DOHH2 (cell line): ENCODE data around the gene CDC42BPA.

Experiments used
- CTCF ChIP-seq: fragments of 200-600 bp; sonication (generic); IDR thresholded peaks from one replicate; pipeline ENCODE4 v1.5.1; 2014; ENCODE audit warnings: antibody characterized with exemption, mild to moderate bottlenecking, low read depth, low read length; ENCODE audit not compliant: poor library complexity, severe bottlenecking
- EZH2phosphoT487 ChIP-seq: fragments of 200-600 bp; sonication (generic); IDR thresholded peaks from 2 replicates; pipeline ENCODE4 v1.6.1; 2017; ENCODE audit warnings: borderline replicate concordance, mild to moderate bottlenecking, antibody characterized with exemption, low read length, moderate library complexity, mixed read lengths

- TF ChIP-seq CTCF (no peak), EZH2phosphoT487 (no peak)
These were observed 248.8 kb downstream of the CDC42BPA start for GRCh38 chr1:227069490-227069889.
